Stimulated activated CD8-positive, alpha-beta memory T cell treated with anti-CD3 and anti-CD28 coated beads, Interleukin-15, amount 100 ng/mL, for 4 hours (primary cell): Measurements from ENCODE around the gene LOXHD1.
A peak's percentile ranks its signal among the peaks of the same experiment; 100 is the strongest.

Experiments used
- DNase-seq, 2 donors: peaks; one replicate each; pipeline ENCODE4 v3.0.0-alpha.2; 2020; ENCODE audit warnings: low read depth in 2 of 2

LOXHD1 gene

GRCh38 chr18:46542545-46542944 lies 114.5 kb downstream of the LOXHD1 start:
- no peak for DNase-seq

GRCh38 chr18:46541626-46542189 lies 115.3 kb downstream of the LOXHD1 start:
- no peak for DNase-seq

GRCh38 chr18:46538376-46538775 lies 118.6 kb downstream of the LOXHD1 start:
- DNase-seq = no peak

- no peak for DNase-seq
These were observed 120.7 kb downstream of the LOXHD1 start for GRCh38 chr18:46536215-46536874.

- no peak for DNase-seq
These were observed 125.5 kb downstream of the LOXHD1 start for GRCh38 chr18:46531482-46531881.

GRCh38 chr18:46528037-46528436 lies 129.0 kb downstream of the LOXHD1 start:
- no peak for DNase-seq

- DNase-seq = no peak
These were observed 137.2 kb downstream of the LOXHD1 start for GRCh38 chr18:46519870-46520269.

- no peak for DNase-seq
These were observed 138.6 kb downstream of the LOXHD1 start for GRCh38 chr18:46518438-46518837.

GRCh38 chr18:46516555-46516954 lies 140.5 kb downstream of the LOXHD1 start:
- DNase-seq = no peak

- DNase-seq = no peak
These were observed 146.6 kb downstream of the LOXHD1 start for GRCh38 chr18:46510386-46510785.

GRCh38 chr18:46509530-46509929 lies 147.5 kb downstream of the LOXHD1 start:
- DNase-seq = no peak

GRCh38 chr18:46506974-46507586 lies 149.9 kb downstream of the LOXHD1 start:
- no peak for DNase-seq

- no peak for DNase-seq
These were observed 154.6 kb downstream of the LOXHD1 start for GRCh38 chr18:46502444-46502843.

GRCh38 chr18:46497129-46497528 lies 159.9 kb downstream of the LOXHD1 start:
- no peak for DNase-seq

GRCh38 chr18:46488471-46489213 lies 168.4 kb downstream of the LOXHD1 start:
- DNase-seq = no peak

- DNase-seq = no peak
These were observed 171.3 kb downstream of the LOXHD1 start for GRCh38 chr18:46485675-46486194.

- DNase-seq = no peak
These were observed 172.0 kb downstream of the LOXHD1 start for GRCh38 chr18:46484971-46485370.

- no peak for DNase-seq
These were observed 174.2 kb downstream of the LOXHD1 start for GRCh38 chr18:46482831-46483230.

GRCh38 chr18:46481847-46482245 lies 175.2 kb downstream of the LOXHD1 start:
- no peak for DNase-seq

- peak in 1 of 2 donors; percentile 24 for DNase-seq
These were observed 175.8 kb downstream of the LOXHD1 start for GRCh38 chr18:46481048-46481846.

GRCh38 chr18:46480226-46480625 lies 176.8 kb downstream of the LOXHD1 start:
- no peak for DNase-seq

GRCh38 chr18:46478796-46479195 lies 178.2 kb downstream of the LOXHD1 start:
- DNase-seq = no peak
